ENCODE data around the gene PPP1CA.
A peak's percentile ranks its signal among the peaks of the same experiment; 100 is the strongest.

PPP1CA gene

GRCh38 chr11:67369275-67369674, 32.4 kb downstream of the PPP1CA start:
- Histone ChIP-seq H4K8ac (ENCODE audit: low read length) (no peak overlapping the region), H2BK120ac (ENCODE audit: low read depth, low read length) (no peak overlapping the region), H3K79me1 (replicated peaks; ENCODE audit: low read length, poor library complexity, severe bottlenecking) (peaks cover 8% of the 10 kb centered on the region), H3K4me2 (ENCODE audit: low read length, poor library complexity, severe bottlenecking) (peak overlapping the region; percentile 29), H3K27me3 (ENCODE audit: control insufficient read depth in 1 of 2, insufficient read depth in 1 of 2, low read length in 2 of 2) (no peaks in the 10 kb centered on the region), H3K9ac (ENCODE audit: low read length) (peak overlapping the region; percentile 51), H4K91ac (ENCODE audit: low read length) (peak overlapping the region; percentile 12), H3K23ac (ENCODE audit: low read length in 2 of 2) (no peak overlapping the region), H2AK5ac (ENCODE audit: low read length, severe bottlenecking) (peak overlapping the region; percentile 94), H3K9me3 (ENCODE audit: control insufficient read depth, low read length) (no peaks in the 10 kb centered on the region), H2AFZ (ENCODE audit: low read depth, low read length) (no peak overlapping the region), H3K4ac (ENCODE audit: low read depth in 1 of 2, low read length in 2 of 2) (peak overlapping the region; percentile 37 to 81), H3K14ac (ENCODE audit: low read length in 2 of 2) (no peak overlapping the region), H2BK15ac (ENCODE audit: low read depth, poor library complexity, severe bottlenecking) (no peak overlapping the region), H3K27ac (ENCODE audit: low read length, poor library complexity, severe bottlenecking) (peak overlapping the region; percentile 87), H2BK5ac (ENCODE audit: low read depth, low read length, poor library complexity, severe bottlenecking) (no peak overlapping the region), H3K4me1 (ENCODE audit: control insufficient read depth, insufficient read depth, low read depth, low read length) (peaks cover 58% of the 10 kb centered on the region), H3K18ac (ENCODE audit: low read depth in 1 of 2, low read length in 2 of 2) (peak overlapping the region in 1 of 2 experiments; percentile 22), H2BK12ac (ENCODE audit: low read length in 2 of 2) (peak overlapping the region; percentile 59 to 79), H3K36me3 (ENCODE audit: control insufficient read depth in 1 of 2, insufficient read depth in 2 of 2, low read depth in 1 of 2, low read length in 2 of 2) (peaks cover 18 to 51% of the 10 kb centered on the region in 2 experiments), H3K4me3 (ENCODE audit: insufficient read depth in 1 of 2, low read depth in 1 of 2, low read length in 2 of 2) (peak overlapping the region in 1 of 2 experiments; percentile 32)
- no peak for DNase-seq
- 71% methylated on average over 8 of the region's 8 CpGs for WGBS

GRCh38 chr11:67368621-67369020, 33.0 kb downstream of the PPP1CA start:
- Histone ChIP-seq H3K36me3 (ENCODE audit: control insufficient read depth in 1 of 2, insufficient read depth in 2 of 2, low read depth in 1 of 2, low read length in 2 of 2) (peaks cover 24 to 58% of the 10 kb centered on the region in 2 experiments), H2AFZ (ENCODE audit: low read depth, low read length) (no peak overlapping the region), H3K27ac (ENCODE audit: low read length, poor library complexity, severe bottlenecking) (no peak overlapping the region), H3K14ac (ENCODE audit: low read length in 2 of 2) (no peak overlapping the region), H2BK12ac (ENCODE audit: low read length in 2 of 2) (no peak overlapping the region), H3K23ac (ENCODE audit: low read length in 2 of 2) (no peak overlapping the region), H3K18ac (ENCODE audit: low read depth in 1 of 2, low read length in 2 of 2) (no peak overlapping the region), H3K9ac (ENCODE audit: low read length) (peak overlapping the region; percentile 22), H3K27me3 (ENCODE audit: control insufficient read depth in 1 of 2, insufficient read depth in 1 of 2, low read length in 2 of 2) (no peaks in the 10 kb centered on the region), H3K4ac (ENCODE audit: low read depth in 1 of 2, low read length in 2 of 2) (no peak overlapping the region), H3K4me1 (ENCODE audit: control insufficient read depth, insufficient read depth, low read depth, low read length) (peaks cover 62% of the 10 kb centered on the region), H2BK15ac (ENCODE audit: low read depth, poor library complexity, severe bottlenecking) (no peak overlapping the region), H3K9me3 (ENCODE audit: control insufficient read depth, low read length) (no peaks in the 10 kb centered on the region), H4K91ac (ENCODE audit: low read length) (no peak overlapping the region), H3K4me3 (ENCODE audit: insufficient read depth in 1 of 2, low read depth in 1 of 2, low read length in 2 of 2) (no peak overlapping the region), H3K4me2 (ENCODE audit: low read length, poor library complexity, severe bottlenecking) (no peak overlapping the region), H2BK120ac (ENCODE audit: low read depth, low read length) (no peak overlapping the region), H3K79me1 (replicated peaks; ENCODE audit: low read length, poor library complexity, severe bottlenecking) (peaks cover 12% of the 10 kb centered on the region), H2BK5ac (ENCODE audit: low read depth, low read length, poor library complexity, severe bottlenecking) (no peak overlapping the region), H4K8ac (ENCODE audit: low read length) (no peak overlapping the region), H2AK5ac (ENCODE audit: low read length, severe bottlenecking) (peak overlapping the region; percentile 6)
- 86% methylated on average over 2 of the region's 3 CpGs for WGBS
- no peak for DNase-seq

- no peak overlapping the region for H3K4ac ChIP-seq (ENCODE audit: low read depth in 1 of 2, low read length in 2 of 2)
- no peak overlapping the region for H2BK5ac ChIP-seq (ENCODE audit: low read depth, low read length, poor library complexity, severe bottlenecking)
- peaks cover 12% of the 10 kb centered on the region for H3K79me1 ChIP-seq (replicated peaks; ENCODE audit: low read length, poor library complexity, severe bottlenecking)
- no peak overlapping the region for H3K4me3 ChIP-seq (ENCODE audit: insufficient read depth in 1 of 2, low read depth in 1 of 2, low read length in 2 of 2)
- no peaks in the 10 kb centered on the region for H3K27me3 ChIP-seq (ENCODE audit: control insufficient read depth in 1 of 2, insufficient read depth in 1 of 2, low read length in 2 of 2)
- H2BK12ac ChIP-seq (ENCODE audit: low read length in 2 of 2) = peak overlapping the region; percentile 2 to 44
- H2BK15ac ChIP-seq (ENCODE audit: low read depth, poor library complexity, severe bottlenecking) = no peak overlapping the region
- no peak overlapping the region for H3K14ac ChIP-seq (ENCODE audit: low read length in 2 of 2)
- no peak overlapping the region for H3K4me2 ChIP-seq (ENCODE audit: low read length, poor library complexity, severe bottlenecking)
- no peak for DNase-seq
- H4K91ac ChIP-seq (ENCODE audit: low read length) = no peak overlapping the region
- peaks cover 27 to 58% of the 10 kb centered on the region in 2 experiments for H3K36me3 ChIP-seq (ENCODE audit: control insufficient read depth in 1 of 2, insufficient read depth in 2 of 2, low read depth in 1 of 2, low read length in 2 of 2)
- H3K4me1 ChIP-seq (ENCODE audit: control insufficient read depth, insufficient read depth, low read depth, low read length) = peaks cover 62% of the 10 kb centered on the region
- H4K8ac ChIP-seq (ENCODE audit: low read length) = no peak overlapping the region
- H3K9me3 ChIP-seq (ENCODE audit: control insufficient read depth, low read length) = no peaks in the 10 kb centered on the region
- 92% methylated on average over 7 of the region's 7 CpGs for WGBS
- H2AFZ ChIP-seq (ENCODE audit: low read depth, low read length) = no peak overlapping the region
- H2AK5ac ChIP-seq (ENCODE audit: low read length, severe bottlenecking) = no peak overlapping the region
- H3K27ac ChIP-seq (ENCODE audit: low read length, poor library complexity, severe bottlenecking) = no peak overlapping the region
- H2BK120ac ChIP-seq (ENCODE audit: low read depth, low read length) = no peak overlapping the region
- H3K9ac ChIP-seq (ENCODE audit: low read length) = no peak overlapping the region
- H3K23ac ChIP-seq (ENCODE audit: low read length in 2 of 2) = no peak overlapping the region
- no peak overlapping the region for H3K18ac ChIP-seq (ENCODE audit: low read depth in 1 of 2, low read length in 2 of 2)
These were observed 33.9 kb downstream of the PPP1CA start for GRCh38 chr11:67367761-67368227.

- Histone ChIP-seq H2AFZ (ENCODE audit: low read depth, low read length) (no peak overlapping the region), H3K18ac (ENCODE audit: low read depth in 1 of 2, low read length in 2 of 2) (no peak overlapping the region), H2AK5ac (ENCODE audit: low read length, severe bottlenecking) (no peak overlapping the region), H2BK12ac (ENCODE audit: low read length in 2 of 2) (no peak overlapping the region), H2BK15ac (ENCODE audit: low read depth, poor library complexity, severe bottlenecking) (no peak overlapping the region), H3K9ac (ENCODE audit: low read length) (peak overlapping the region; percentile 41), H2BK5ac (ENCODE audit: low read depth, low read length, poor library complexity, severe bottlenecking) (no peak overlapping the region), H3K27me3 (ENCODE audit: control insufficient read depth in 1 of 2, insufficient read depth in 1 of 2, low read length in 2 of 2) (no peaks in the 10 kb centered on the region), H2BK120ac (ENCODE audit: low read depth, low read length) (no peak overlapping the region), H3K9me3 (ENCODE audit: control insufficient read depth, low read length) (no peaks in the 10 kb centered on the region), H3K36me3 (ENCODE audit: control insufficient read depth in 1 of 2, insufficient read depth in 2 of 2, low read depth in 1 of 2, low read length in 2 of 2) (peaks cover 34 to 60% of the 10 kb centered on the region in 2 experiments), H3K4me2 (ENCODE audit: low read length, poor library complexity, severe bottlenecking) (no peak overlapping the region), H3K4ac (ENCODE audit: low read depth in 1 of 2, low read length in 2 of 2) (no peak overlapping the region), H3K14ac (ENCODE audit: low read length in 2 of 2) (no peak overlapping the region), H3K27ac (ENCODE audit: low read length, poor library complexity, severe bottlenecking) (no peak overlapping the region), H3K4me3 (ENCODE audit: insufficient read depth in 1 of 2, low read depth in 1 of 2, low read length in 2 of 2) (peak overlapping the region in 1 of 2 experiments; percentile 32), H3K79me1 (replicated peaks; ENCODE audit: low read length, poor library complexity, severe bottlenecking) (peaks cover 14% of the 10 kb centered on the region), H4K91ac (ENCODE audit: low read length) (no peak overlapping the region), H4K8ac (ENCODE audit: low read length) (no peak overlapping the region), H3K23ac (ENCODE audit: low read length in 2 of 2) (no peak overlapping the region), H3K4me1 (ENCODE audit: control insufficient read depth, insufficient read depth, low read depth, low read length) (peaks cover 62% of the 10 kb centered on the region)
- WGBS = 92% methylated on average over 23 of the region's 25 CpGs
- no peak for DNase-seq
These were observed 34.5 kb downstream of the PPP1CA start for GRCh38 chr11:67366961-67367760.

All from mesenchymal stem cell (in vitro differentiated cells and primary cell).